Mammary epithelial cell (primary cell): Measurements from ENCODE around the gene EID2B.

Experiments
- EZH2 ChIP-seq: IDR thresholded peaks from 2 replicates; pipeline ENCODE4 v1.6.1; 2012; ENCODE audit warnings: low read length, inconsistent platforms, borderline replicate concordance
- TF ChIP-seq, protein P1 (sequence below), 2 donors: IDR thresholded peaks in 1 of 2; conservative IDR thresholded peaks in 1 of 2; 2 replicates each; pipeline ENCODE4 v1.5.1; 2011 to 2012; ENCODE audit warnings: inconsistent platforms in 2 of 2, low read length in 2 of 2, mild to moderate bottlenecking in 2 of 2, control low read depth in 1 of 2, low read depth in 1 of 2; ENCODE audit not compliant: insufficient read depth in 1 of 2; ENCODE audit errors: extremely low read depth in 1 of 2

DNA sequence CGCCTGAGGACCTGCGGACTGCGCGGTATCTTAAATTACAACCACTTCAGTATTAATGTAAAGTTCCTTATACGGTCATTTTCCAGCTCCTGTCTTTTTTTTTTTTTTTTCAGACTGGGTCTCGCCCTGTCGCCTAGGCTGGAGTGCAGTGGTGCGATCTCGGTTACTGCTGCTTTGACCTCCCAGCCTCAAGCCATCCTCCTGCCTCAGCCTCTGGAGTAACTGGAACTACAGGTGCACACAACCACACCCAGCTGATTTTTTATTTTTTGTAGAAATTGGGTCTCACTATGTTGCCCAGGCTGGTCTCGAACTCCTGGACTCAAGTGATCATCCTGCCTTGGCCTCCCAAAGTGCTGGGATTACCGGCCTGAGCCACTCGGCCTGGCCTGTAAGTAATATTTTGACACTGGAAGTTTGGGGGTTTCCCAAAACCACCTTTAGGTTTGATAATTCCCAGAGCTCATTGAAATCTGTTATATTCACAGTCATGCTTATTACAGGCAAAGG lies 406 bp upstream of the EID2B start:
- TF ChIP-seq, protein P1, sequence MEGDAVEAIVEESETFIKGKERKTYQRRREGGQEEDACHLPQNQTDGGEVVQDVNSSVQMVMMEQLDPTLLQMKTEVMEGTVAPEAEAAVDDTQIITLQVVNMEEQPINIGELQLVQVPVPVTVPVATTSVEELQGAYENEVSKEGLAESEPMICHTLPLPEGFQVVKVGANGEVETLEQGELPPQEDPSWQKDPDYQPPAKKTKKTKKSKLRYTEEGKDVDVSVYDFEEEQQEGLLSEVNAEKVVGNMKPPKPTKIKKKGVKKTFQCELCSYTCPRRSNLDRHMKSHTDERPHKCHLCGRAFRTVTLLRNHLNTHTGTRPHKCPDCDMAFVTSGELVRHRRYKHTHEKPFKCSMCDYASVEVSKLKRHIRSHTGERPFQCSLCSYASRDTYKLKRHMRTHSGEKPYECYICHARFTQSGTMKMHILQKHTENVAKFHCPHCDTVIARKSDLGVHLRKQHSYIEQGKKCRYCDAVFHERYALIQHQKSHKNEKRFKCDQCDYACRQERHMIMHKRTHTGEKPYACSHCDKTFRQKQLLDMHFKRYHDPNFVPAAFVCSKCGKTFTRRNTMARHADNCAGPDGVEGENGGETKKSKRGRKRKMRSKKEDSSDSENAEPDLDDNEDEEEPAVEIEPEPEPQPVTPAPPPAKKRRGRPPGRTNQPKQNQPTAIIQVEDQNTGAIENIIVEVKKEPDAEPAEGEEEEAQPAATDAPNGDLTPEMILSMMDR (conservative IDR thresholded peaks at IDR 0.05 in 1 of 2, IDR thresholded peaks at IDR 0.05 in 1 of 2; ENCODE audit: extremely low read depth in 1 of 2, insufficient read depth in 1 of 2, low read depth in 1 of 2, low read length in 2 of 2): no peak
- TF ChIP-seq EZH2: no peak
